ENCODE measurements around the gene ATXN2.

DNA sequence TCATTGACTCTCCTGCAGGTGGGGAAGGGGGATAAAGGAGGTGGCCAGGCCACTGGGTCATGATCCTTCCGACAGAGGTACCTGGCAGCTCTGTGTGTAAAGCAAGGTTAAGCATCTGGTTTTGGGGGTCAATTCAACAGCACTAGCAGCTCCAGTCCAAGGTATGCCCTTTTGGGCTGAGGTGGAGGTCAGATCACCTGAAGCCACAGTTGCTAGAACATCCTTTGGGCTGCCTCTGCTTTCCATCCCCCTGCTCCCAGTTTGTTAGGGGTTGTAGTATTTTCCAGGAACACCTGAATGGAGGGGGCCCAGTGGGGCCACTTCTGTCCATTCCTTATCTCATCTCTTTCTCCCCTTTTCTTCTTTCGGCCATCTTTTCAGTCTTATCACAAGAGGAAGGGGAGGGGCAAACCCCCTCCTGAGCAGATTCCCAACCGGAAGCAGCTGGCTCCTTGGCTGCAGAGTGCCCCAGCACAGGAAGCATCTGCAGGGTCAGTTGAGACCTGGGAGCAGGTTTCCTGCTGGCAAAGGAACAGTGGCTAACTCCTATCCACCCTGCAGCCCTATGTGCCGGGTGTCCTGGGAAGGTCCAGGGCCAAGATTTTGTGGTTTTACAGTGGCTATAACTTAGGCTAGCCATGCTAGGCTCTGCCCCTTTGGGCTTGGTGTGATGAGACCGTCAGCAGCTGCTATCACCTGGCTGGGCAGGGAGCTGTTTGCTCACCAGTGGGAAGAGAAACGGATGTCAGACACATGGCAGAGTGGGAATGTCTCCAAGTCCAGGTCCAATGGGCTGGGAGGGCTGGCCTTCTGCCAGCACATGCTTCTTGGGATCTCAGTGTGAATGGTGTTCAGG lies 153.2 kb downstream of the ATXN2 start:
- TF ChIP-seq CTCF (IDR thresholded peaks at IDR 0.05) (no peak), POLR2A (IDR thresholded peaks at IDR 0.05) (no peak)

Measured in thyroid gland (tissue), 4 donors.